A549 (cell line): ENCODE measurements around the gene TMEM74B. TPM values are rescaled to one million over a fixed set of nuclear protein-coding genes. Genes with fewer than 3 reads are reported as not detected.
"Not testable (repeated sequence)": the region's sequence is repeated elsewhere in the genome, so short reads cannot be mapped to it uniquely, and the experiment has no call there.

Experiments used
- ATAC-seq, 2 experiments: fragments of 200-7000 bp in 1 of 2; fragments of >200 bp in 1 of 2; cut with Nextera tagmentation in 1 of 2; cut with Tn5 transposase in 1 of 2; 3 replicates each; pipeline versions ENCODE4 v1.8.0 to v1.9.1; 2018 to 2020; ENCODE audit warnings: mild to moderate bottlenecking in 1 of 2, moderate library complexity in 1 of 2
- CTCF ChIA-PET: fragments of 300-600 bp; sonication (Branson Sonifier 250); formaldehyde crosslinking; extraction: SDS; loops from one replicate; lab custom pipeline; 2021; ENCODE audit warnings: antibody characterized with exemption, inconsistent platforms; lab: Yijun Ruan, JAX
- POLR2A ChIA-PET: fragments of 350-600 bp; formaldehyde crosslinking; extraction: SDS; loops from one replicate; lab custom pipeline; 2021; ENCODE audit warnings: antibody characterized with exemption, inconsistent platforms; lab: Yijun Ruan, JAX
- DNase-seq, 2 experiments: peaks; one replicate each; pipeline versions ENCODE4 v3.0.0 to v3.0.0-alpha.2; 2011 to 2016; ENCODE audit warnings: low read depth in 1 of 2, low spot score in 1 of 2
- FAIRE-seq: peaks from 2 replicates; lab custom pipeline; 2011; peaks lifted over from hg19 to GRCh38; lab: Jason Lieb, UNC
- H3K27ac ChIP-seq, 2 experiments: fragments of >200 bp; sonication (Bioruptor Twin); formaldehyde crosslinking; 3 replicates each; pipeline ENCODE4 v1.5.1; 2016 to 2017
- H3K4me1 ChIP-seq: fragments of >200 bp; sonication (Bioruptor Twin); formaldehyde crosslinking; 3 replicates; pipeline ENCODE4 v1.6.1; 2016
- H3K4me2 ChIP-seq: fragments of >200 bp; sonication (Bioruptor Twin); formaldehyde crosslinking; 3 replicates; pipeline ENCODE4 v1.6.1; 2016
- H3K4me3 ChIP-seq: fragments of >200 bp; sonication (Bioruptor Twin); formaldehyde crosslinking; 3 replicates; pipeline ENCODE4 v1.5.1; 2016
- H3K9me3 ChIP-seq: fragments of >200 bp; sonication (Bioruptor Twin); formaldehyde crosslinking; 3 replicates; pipeline ENCODE4 v1.6.1; 2016
- CBX2 ChIP-seq: fragments of 200-600 bp; sonication (generic); IDR thresholded peaks from 2 replicates; pipeline ENCODE4 v1.6.1; 2016; ENCODE audit warnings: low read depth, mild to moderate bottlenecking, borderline replicate concordance
- CEBPB ChIP-seq, 2 experiments: fragments of >200 bp in 1 of 2; sonication (Bioruptor Twin) in 1 of 2; formaldehyde crosslinking in 1 of 2; IDR thresholded peaks; 2 replicates each; pipeline ENCODE4 v1.6.1; 2012 to 2016
- CHD2 ChIP-seq: fragments of 150-350 bp; IDR thresholded peaks from 2 replicates; pipeline ENCODE4 v1.6.1; 2014; ENCODE audit warnings: low read length; ENCODE audit not compliant: partially characterized antibody
- EHMT2 ChIP-seq: fragments of 200-600 bp; sonication (generic); IDR thresholded peaks from 2 replicates; pipeline ENCODE4 v1.6.1; 2016; ENCODE audit warnings: antibody characterized with exemption, low read depth, mild to moderate bottlenecking, moderate library complexity
- ESRRA ChIP-seq: fragments of 150-350 bp; IDR thresholded peaks from 2 replicates; pipeline ENCODE4 v1.6.1; 2014; ENCODE audit warnings: mild to moderate bottlenecking, low read length, borderline replicate concordance
- FOXS1 ChIP-seq: fragments of 250-450 bp; sonication (Bioruptor Pico); IDR thresholded peaks from 2 replicates; pipeline ENCODE4 v1.5.0; 2020; ENCODE audit warnings: mild to moderate bottlenecking, moderate library complexity
- JUN ChIP-seq, 2 experiments: fragments of >200 bp; sonication (Bioruptor Twin); formaldehyde crosslinking; IDR thresholded peaks; 2 replicates in 1 of 2; 3 replicates in 1 of 2; pipeline ENCODE4 v1.6.1; 2016 to 2017
- MAFK ChIP-seq: fragments of 450-650 bp; IDR thresholded peaks from 2 replicates; pipeline ENCODE4 v1.6.1; 2014; ENCODE audit not compliant: partially characterized antibody
- PHF8 ChIP-seq: fragments of 200-600 bp; sonication (generic); IDR thresholded peaks from 2 replicates; pipeline ENCODE4 v1.6.1; 2016; ENCODE audit warnings: low read depth, mild to moderate bottlenecking, antibody characterized with exemption, moderate library complexity, borderline replicate concordance
- RAD21 ChIP-seq, 2 experiments: fragments of >200 bp in 1 of 2; sonication (Bioruptor Twin) in 1 of 2; formaldehyde crosslinking in 1 of 2; IDR thresholded peaks in 1 of 2; conservative IDR thresholded peaks in 1 of 2; 2 replicates in 1 of 2; 3 replicates in 1 of 2; pipeline ENCODE4 v1.6.1; 2012 to 2018; ENCODE audit warnings: inconsistent platforms in 1 of 2
- RCOR1 ChIP-seq: fragments of 150-350 bp; IDR thresholded peaks from 2 replicates; pipeline ENCODE4 v1.6.1; 2014; ENCODE audit warnings: antibody characterized with exemption, low read length, low read depth
- RNF2 ChIP-seq: fragments of 200-600 bp; sonication (generic); IDR thresholded peaks from 2 replicates; pipeline ENCODE4 v1.6.1; 2016; ENCODE audit warnings: low read depth, mild to moderate bottlenecking, antibody characterized with exemption, moderate library complexity, borderline replicate concordance
- SREBF2 ChIP-seq: fragments of 450-650 bp; IDR thresholded peaks from 2 replicates; pipeline ENCODE4 v1.6.1; 2014; ENCODE audit warnings: mild to moderate bottlenecking, moderate library complexity
- TP53 ChIP-seq: fragments of 250-450 bp; sonication (Bioruptor Pico); IDR thresholded peaks from 2 replicates; pipeline ENCODE4 v1.5.0; 2021; ENCODE audit warnings: mild to moderate bottlenecking, moderate library complexity
- ZC3H11A ChIP-seq: fragments of 450-650 bp; IDR thresholded peaks from 2 replicates; pipeline ENCODE4 v1.6.1; 2014; ENCODE audit warnings: antibody characterized with exemption, mild to moderate bottlenecking
- ZSCAN20 ChIP-seq: fragments of 250-450 bp; sonication (Bioruptor Pico); IDR thresholded peaks from 2 replicates; pipeline ENCODE4 v1.8.0; 2022; ENCODE audit warnings: mild to moderate bottlenecking, moderate library complexity
- whole genome bisulfite sequencing: methylation state at CpG from one replicate; pipeline ENCODE4 v1.1.6; 2017; ENCODE audit errors: missing lambda C conversion rate; 5-methylcytosine and 5-hydroxymethylcytosine counted together
- polyA plus RNA-seq, 4 experiments: library from polyadenylated mRNA; depleted of rRNA in 3 of 4; stranded (reverse); fragments of >200 nt; fragmentation: RNase III in 1 of 4; extraction: RNeasy Plus Mini Kit Qiagen cat#74134 plus additional on column Dnase treatment in 1 of 4; gene quantifications; 2 replicates in 3 of 4; 3 replicates in 1 of 4; pipeline ENCODE4 v1.2.3, GENCODE V29; 2011 to 2017
- TF ChIP-seq, protein P1 (sequence below): fragments of >200 bp; sonication (Bioruptor Twin); formaldehyde crosslinking; IDR thresholded peaks from 3 replicates; pipeline ENCODE4 v1.5.1; 2016
- TF ChIP-seq, protein P2 (sequence below): IDR thresholded peaks from 2 replicates; pipeline ENCODE4 v1.6.1; 2012

Gene TMEM74B
- polyA plus RNA-seq, 2 of the 4 experiments (the other 2 are of a cell fraction) = 2.9 to 3.4 TPM

DNA sequence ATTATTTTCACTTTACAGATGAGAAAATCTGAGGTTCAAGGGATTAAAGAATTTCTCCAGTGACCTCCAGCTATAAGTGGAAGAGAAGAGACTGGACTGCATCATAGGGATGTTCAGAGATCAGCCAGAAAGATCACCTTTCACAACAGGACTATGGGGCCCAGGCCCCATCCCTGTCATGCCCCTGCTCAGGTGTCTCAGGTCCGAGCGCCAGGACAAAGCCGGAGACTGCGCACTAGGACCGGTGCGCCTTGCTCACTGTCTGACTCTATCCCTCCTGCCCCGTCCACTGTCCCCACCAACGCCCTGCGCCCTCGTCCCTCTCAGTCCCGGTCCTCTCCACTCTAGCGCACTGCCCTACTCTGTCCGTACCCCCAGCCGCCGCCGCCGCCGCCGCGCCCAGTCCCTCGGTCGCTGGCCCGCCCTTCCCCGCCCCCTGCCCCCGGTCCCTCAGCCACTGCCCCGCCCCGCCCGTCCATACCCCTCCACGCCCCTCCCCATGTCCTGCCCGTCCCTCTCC lies 40.5 kb upstream of the TMEM74B start:
- H3K4me2 ChIP-seq = peak overlapping the region; percentile 94
- TF ChIP-seq PHF8 (no peak), ZSCAN20 (CRISPR knock-in tag) (no peak), JUN (IDR thresholded peaks at IDR 0.05) (0 out of 5 replicates have a peak, but pooled peaks of 1 of the 2 experiments have one; percentile 6), CHD2 (no peak), EHMT2 (no peak), SREBF2 (no peak)
- TF ChIP-seq, protein P1, sequence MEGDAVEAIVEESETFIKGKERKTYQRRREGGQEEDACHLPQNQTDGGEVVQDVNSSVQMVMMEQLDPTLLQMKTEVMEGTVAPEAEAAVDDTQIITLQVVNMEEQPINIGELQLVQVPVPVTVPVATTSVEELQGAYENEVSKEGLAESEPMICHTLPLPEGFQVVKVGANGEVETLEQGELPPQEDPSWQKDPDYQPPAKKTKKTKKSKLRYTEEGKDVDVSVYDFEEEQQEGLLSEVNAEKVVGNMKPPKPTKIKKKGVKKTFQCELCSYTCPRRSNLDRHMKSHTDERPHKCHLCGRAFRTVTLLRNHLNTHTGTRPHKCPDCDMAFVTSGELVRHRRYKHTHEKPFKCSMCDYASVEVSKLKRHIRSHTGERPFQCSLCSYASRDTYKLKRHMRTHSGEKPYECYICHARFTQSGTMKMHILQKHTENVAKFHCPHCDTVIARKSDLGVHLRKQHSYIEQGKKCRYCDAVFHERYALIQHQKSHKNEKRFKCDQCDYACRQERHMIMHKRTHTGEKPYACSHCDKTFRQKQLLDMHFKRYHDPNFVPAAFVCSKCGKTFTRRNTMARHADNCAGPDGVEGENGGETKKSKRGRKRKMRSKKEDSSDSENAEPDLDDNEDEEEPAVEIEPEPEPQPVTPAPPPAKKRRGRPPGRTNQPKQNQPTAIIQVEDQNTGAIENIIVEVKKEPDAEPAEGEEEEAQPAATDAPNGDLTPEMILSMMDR = no peak
- TF ChIP-seq, protein P2, sequence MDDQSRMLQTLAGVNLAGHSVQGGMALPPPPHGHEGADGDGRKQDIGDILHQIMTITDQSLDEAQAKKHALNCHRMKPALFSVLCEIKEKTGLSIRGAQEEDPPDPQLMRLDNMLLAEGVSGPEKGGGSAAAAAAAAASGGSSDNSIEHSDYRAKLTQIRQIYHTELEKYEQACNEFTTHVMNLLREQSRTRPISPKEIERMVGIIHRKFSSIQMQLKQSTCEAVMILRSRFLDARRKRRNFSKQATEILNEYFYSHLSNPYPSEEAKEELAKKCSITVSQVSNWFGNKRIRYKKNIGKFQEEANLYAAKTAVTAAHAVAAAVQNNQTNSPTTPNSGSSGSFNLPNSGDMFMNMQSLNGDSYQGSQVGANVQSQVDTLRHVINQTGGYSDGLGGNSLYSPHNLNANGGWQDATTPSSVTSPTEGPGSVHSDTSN = no peak
- no peaks in the 10 kb centered on the region for H3K4me1 ChIP-seq
- ATAC-seq (peak; percentile 86 to 87), FAIRE-seq (no peak), DNase-seq (peak in 1 of 2 experiments; percentile 92)
- ChIA-PET CTCF (interaction anchor here (0.6 to 3.8 kb wide), 8 partner anchors 11 to 560 kb away, joined by 3 to 15 read pairs (median 4); partner anchors contain the start of gene SNPH), POLR2A (no interaction called here)
- H3K9me3 ChIP-seq = no peaks in the 10 kb centered on the region
- H3K27ac ChIP-seq = peak overlapping the region; percentile 49 to 77; a peak in 5 of 6 replicates
- peak overlapping the region; percentile 57 for H3K4me3 ChIP-seq
- WGBS = 6% methylated on average over 9 of the region's 30 CpGs

DNA sequence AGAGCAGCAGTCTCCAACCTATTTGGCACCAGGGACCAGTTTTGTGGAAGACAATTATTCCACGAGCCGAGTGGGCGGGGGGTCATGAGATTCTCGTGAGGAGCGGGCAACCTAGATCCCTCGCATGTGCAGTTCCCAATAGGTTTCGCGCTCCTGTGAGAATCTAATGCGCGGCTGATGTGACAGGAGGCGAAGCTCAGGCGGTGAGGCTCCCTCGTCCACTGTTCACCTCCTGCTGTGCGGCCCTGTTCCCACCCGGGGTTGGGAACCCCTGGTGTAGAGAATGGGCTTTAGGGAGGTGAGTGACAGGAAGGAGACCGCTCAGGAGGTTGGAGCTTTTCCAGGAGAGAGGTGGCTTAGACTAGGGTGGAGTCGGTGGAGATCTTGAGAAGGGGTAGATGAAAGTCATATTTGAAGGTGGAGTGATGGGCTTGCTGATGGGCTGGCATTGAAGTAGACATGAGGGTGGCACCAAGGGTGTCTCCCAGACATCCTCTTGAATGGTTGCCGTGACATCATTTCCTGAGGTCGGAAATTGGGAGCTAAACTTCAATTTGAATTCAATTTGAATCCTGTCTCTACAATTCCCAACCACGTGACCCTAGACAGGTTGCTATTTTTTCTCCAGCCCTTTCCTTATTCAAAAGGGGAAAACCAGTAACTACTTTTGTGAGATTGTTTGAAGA lies 39.6 kb upstream of the TMEM74B start:
- Histone ChIP-seq H3K4me2 (no peak overlapping the region), H3K4me3 (no peak overlapping the region), H3K27ac (no peak overlapping the region), H3K9me3 (no peaks in the 10 kb centered on the region), H3K4me1 (no peaks in the 10 kb centered on the region)
- ChIA-PET POLR2A (no interaction called here), CTCF (interaction anchor here (0.6 to 3.8 kb wide), 8 partner anchors 10 to 542 kb away, joined by 3 to 15 read pairs (median 4); partner anchors contain the start of gene SNPH)
- no peak for DNase-seq
- TF ChIP-seq, protein P2 = no peak
- no peak for TF ChIP-seq ZC3H11A
- no peak for TF ChIP-seq RAD21 (conservative IDR thresholded peaks at IDR 0.05 in 1 of 2, IDR thresholded peaks at IDR 0.05 in 1 of 2)
- no peak for TF ChIP-seq MAFK
- no peak for TF ChIP-seq JUN (IDR thresholded peaks at IDR 0.05)
- TF ChIP-seq CEBPB (IDR thresholded peaks at IDR 0.05) = no peak
- TF ChIP-seq RNF2 = no peak
- TF ChIP-seq CBX2 = no peak
- TF ChIP-seq RCOR1 = no peak
- TF ChIP-seq FOXS1 (CRISPR knock-in tag) = no peak
- TF ChIP-seq ESRRA = no peak
- no peak for TF ChIP-seq TP53 (CRISPR knock-in tag)
- no peak for TF ChIP-seq EHMT2
- no peak for TF ChIP-seq ZSCAN20 (CRISPR knock-in tag)
- WGBS = 79% methylated on average over 20 of the region's 20 CpGs
- no peak for FAIRE-seq
- no peak for ATAC-seq

DNA sequence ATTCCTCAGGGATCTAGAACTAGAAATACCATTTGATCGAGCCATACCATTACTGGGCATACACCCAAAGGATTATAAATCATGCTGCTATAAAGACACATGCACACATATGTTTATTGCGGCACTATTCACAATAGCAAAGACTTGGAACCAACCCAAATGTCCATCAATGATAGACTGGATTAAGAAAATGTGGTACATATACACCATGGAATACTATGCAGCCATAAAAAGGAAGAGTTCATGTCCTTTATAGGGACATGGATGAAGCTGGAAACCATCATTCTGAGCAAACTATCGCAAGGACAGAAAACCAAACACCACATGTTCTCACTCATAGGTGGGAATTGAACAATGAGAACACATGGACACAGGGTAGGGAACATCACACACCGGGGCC lies 38.0 kb upstream of the TMEM74B start:
- H3K4me2 ChIP-seq, H3K4me1 ChIP-seq, H3K9me3 ChIP-seq, DNase-seq, CTCF ChIA-PET, FAIRE-seq, H3K4me3 ChIP-seq, ATAC-seq, POLR2A ChIA-PET, H3K27ac ChIP-seq: not testable (repeated sequence)
- WGBS = 44% methylated on average over 4 of the region's 4 CpGs

DNA sequence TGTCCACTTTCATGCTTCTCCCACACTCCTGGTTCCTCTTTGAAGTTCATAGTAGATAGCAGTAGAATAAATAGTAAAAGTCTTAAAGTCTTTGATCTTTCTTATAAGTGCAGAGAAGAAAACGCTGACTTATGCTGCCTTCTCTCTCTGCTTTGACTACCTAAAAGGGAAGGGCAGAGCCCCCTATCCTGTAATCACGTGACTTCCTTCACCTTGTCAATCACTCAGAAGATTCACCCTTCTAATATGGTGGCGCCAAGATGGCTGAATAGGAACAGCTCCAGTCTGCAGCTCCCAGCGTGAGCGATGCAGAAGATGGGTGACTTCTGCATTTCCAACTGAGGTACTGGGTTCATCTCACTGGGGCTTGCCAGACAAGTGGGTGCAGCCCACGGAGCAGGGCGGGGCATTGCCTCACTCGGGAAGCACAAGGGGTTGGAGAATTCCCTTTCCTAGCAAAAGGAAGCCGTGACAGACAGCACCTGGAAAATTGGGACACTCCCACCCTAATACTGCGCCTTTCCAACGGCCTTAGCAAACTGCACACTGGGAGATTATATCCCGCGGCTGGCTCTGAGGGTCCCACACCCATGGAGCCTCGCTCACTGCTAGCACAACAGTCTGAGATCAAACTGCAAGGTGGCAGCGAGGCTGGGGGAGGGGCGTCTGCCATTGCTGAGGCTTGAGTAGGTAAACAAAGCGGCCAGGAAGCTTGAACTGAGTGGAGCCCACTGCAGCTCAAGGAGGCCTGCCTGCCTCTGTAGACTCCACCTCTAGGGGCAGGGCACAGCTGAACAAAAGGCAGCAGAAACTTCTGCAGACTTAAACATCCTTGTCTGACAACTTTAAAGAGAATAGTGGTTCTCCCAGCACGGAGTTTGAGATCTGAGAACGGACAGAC lies 32.0 kb upstream of the TMEM74B start:
- POLR2A ChIA-PET, ATAC-seq, FAIRE-seq, H3K27ac ChIP-seq, H3K4me3 ChIP-seq, H3K9me3 ChIP-seq, DNase-seq, H3K4me1 ChIP-seq: not testable (repeated sequence)
- CTCF ChIA-PET = interaction anchor here (1.2 to 10.0 kb wide), 3 partner anchors 11 to 400 kb away, joined by 3 to 81 read pairs (median 4); no protein-coding TSS in a partner anchor
- 45% methylated on average over 19 of the region's 19 CpGs for WGBS
- 0 out of 3 replicates have a peak overlapping the region, but pooled peaks have one; percentile 16 for H3K4me2 ChIP-seq
